H9 (cell line): ENCODE results near the gene SLC35F6. TPM values are rescaled to one million over a fixed set of nuclear protein-coding genes. Genes with fewer than 3 reads are reported as not detected.

ENCODE experiments used
- DNase-seq: peaks from one replicate; pipeline ENCODE4 v3.0.0-alpha.2; 2017
- H2AFZ ChIP-seq: one replicate; pipeline ENCODE4 v1.6.1; 2013; ENCODE audit warnings: mild to moderate bottlenecking, low read length, control low read depth, moderate library complexity
- H2AK5ac ChIP-seq: 2 replicates; pipeline ENCODE4 v1.6.1; 2013; ENCODE audit warnings: low read length, control low read depth, mixed read lengths; ENCODE audit not compliant: insufficient read length
- H2BK120ac ChIP-seq: one replicate; pipeline ENCODE4 v1.6.1; 2013; ENCODE audit warnings: low read depth, mild to moderate bottlenecking, low read length, control low read depth, inconsistent platforms; ENCODE audit not compliant: poor library complexity, severe bottlenecking
- H2BK12ac ChIP-seq: 2 replicates; pipeline ENCODE4 v1.6.1; 2013; ENCODE audit warnings: low read length, control low read depth, mixed read lengths, low read depth; ENCODE audit not compliant: insufficient read length
- H2BK15ac ChIP-seq: 2 replicates; pipeline ENCODE4 v1.6.1; 2013; ENCODE audit warnings: low read depth, low read length, control low read depth
- H2BK20ac ChIP-seq: one replicate; pipeline ENCODE4 v1.6.1; 2013; ENCODE audit warnings: low read depth, mild to moderate bottlenecking, low read length, control low read depth, inconsistent platforms; ENCODE audit not compliant: poor library complexity, severe bottlenecking
- H2BK5ac ChIP-seq: 2 replicates; pipeline ENCODE4 v1.6.1; 2013; ENCODE audit warnings: low read length, control low read depth, mixed read lengths; ENCODE audit not compliant: insufficient read length
- H3K14ac ChIP-seq: 2 replicates; pipeline ENCODE4 v1.6.1; 2013; ENCODE audit warnings: low read length, control low read depth; ENCODE audit not compliant: insufficient read depth
- H3K18ac ChIP-seq: 2 replicates; pipeline ENCODE4 v1.6.1; 2013; ENCODE audit warnings: low read depth, mild to moderate bottlenecking, mixed read lengths, low read length, control low read depth; ENCODE audit not compliant: insufficient read length
- H3K23ac ChIP-seq: 2 replicates; pipeline ENCODE4 v1.6.1; 2013; ENCODE audit warnings: low read length, control low read depth, mixed read lengths, low read depth; ENCODE audit not compliant: insufficient read length
- H3K23me2 ChIP-seq: 2 replicates; pipeline ENCODE4 v1.6.1; 2013; ENCODE audit warnings: low read depth, mild to moderate bottlenecking, mixed read lengths, low read length, control low read depth; ENCODE audit not compliant: insufficient read length, poor library complexity, severe bottlenecking
- H3K27ac ChIP-seq: 2 replicates; pipeline ENCODE4 v1.5.1; 2013; ENCODE audit warnings: low read length, control low read depth, mixed read lengths, low read depth; ENCODE audit not compliant: insufficient read length
- H3K27me3 ChIP-seq: 2 replicates; pipeline ENCODE4 v1.6.1; 2013; ENCODE audit warnings: low read length, control low read depth, inconsistent platforms; ENCODE audit not compliant: insufficient read depth
- H3K4ac ChIP-seq: 2 replicates; pipeline ENCODE4 v1.6.1; 2013; ENCODE audit warnings: low read depth, mild to moderate bottlenecking, control low read depth, inconsistent platforms, low read length, moderate library complexity
- H3K4me1 ChIP-seq: 2 replicates; pipeline ENCODE4 v1.6.1; 2013; ENCODE audit warnings: low read length, control low read depth, inconsistent platforms; ENCODE audit not compliant: insufficient read depth
- H3K4me2 ChIP-seq: 2 replicates; pipeline ENCODE4 v1.6.1; 2013; ENCODE audit warnings: low read length, control low read depth, mixed read lengths; ENCODE audit not compliant: insufficient read length, insufficient read depth
- H3K56ac ChIP-seq: 2 replicates; pipeline ENCODE4 v1.6.1; 2013; ENCODE audit warnings: low read depth, mild to moderate bottlenecking, mixed read lengths, low read length, control low read depth; ENCODE audit not compliant: insufficient read length
- H3K79me1 ChIP-seq: 2 replicates; pipeline ENCODE4 v1.6.1; 2013; ENCODE audit warnings: low read depth, mild to moderate bottlenecking, moderate library complexity, low read length, control low read depth, inconsistent platforms; ENCODE audit not compliant: insufficient read depth, poor library complexity, severe bottlenecking
- H3K79me2 ChIP-seq: 2 replicates; pipeline ENCODE4 v1.6.1; 2013; ENCODE audit warnings: low read length, control low read depth, inconsistent platforms; ENCODE audit not compliant: insufficient read depth
- H3K9ac ChIP-seq: 2 replicates; pipeline ENCODE4 v1.6.1; 2013; ENCODE audit warnings: low read length, control low read depth, mixed read lengths; ENCODE audit not compliant: insufficient read length; ENCODE audit errors: extremely low read depth
- H3K9me3 ChIP-seq: one replicate; pipeline ENCODE4 v1.6.1; 2013; ENCODE audit warnings: low read depth, low read length, inconsistent platforms; ENCODE audit not compliant: control insufficient read depth
- H3T11ph ChIP-seq: one replicate; pipeline ENCODE4 v1.6.1; 2013; ENCODE audit warnings: mild to moderate bottlenecking, low read length, control low read depth, inconsistent platforms
- H4K20me1 ChIP-seq: one replicate; pipeline ENCODE4 v1.6.1; 2013; ENCODE audit not compliant: control insufficient read depth, insufficient read length, insufficient read depth
- H4K5ac ChIP-seq: 2 replicates; pipeline ENCODE4 v1.6.1; 2013; ENCODE audit warnings: low read depth, mild to moderate bottlenecking, mixed read lengths, low read length, control low read depth; ENCODE audit not compliant: insufficient read length
- H4K8ac ChIP-seq: replicated peaks from 2 replicates; pipeline ENCODE4 v1.6.1; 2013; ENCODE audit warnings: low read length, control low read depth, mixed read lengths, low read depth; ENCODE audit not compliant: insufficient read length
- H4K91ac ChIP-seq: 2 replicates; pipeline ENCODE4 v1.6.1; 2013; ENCODE audit warnings: low read depth, mild to moderate bottlenecking, moderate library complexity, mixed read lengths, low read length, control low read depth; ENCODE audit not compliant: insufficient read length
- H3K27ac Mint-ChIP-seq, 3 experiments: 2 replicates in 2 of 3; 3 replicates in 1 of 3; pipeline ENCODE4 v1.8.0; 2020 to 2021; ENCODE audit warnings: mixed read lengths in 3 of 3, mild to moderate bottlenecking in 1 of 3, moderate library complexity in 1 of 3
- H3K27me3 Mint-ChIP-seq: 2 replicates; pipeline ENCODE4 v1.8.0; 2021; ENCODE audit warnings: low read depth, mild to moderate bottlenecking, moderate library complexity, mixed read lengths
- H3K36me3 Mint-ChIP-seq, 3 experiments: 2 replicates in 2 of 3; 3 replicates in 1 of 3; pipeline ENCODE4 v1.8.0; 2020 to 2021; ENCODE audit warnings: low read depth in 3 of 3, mixed read lengths in 3 of 3; ENCODE audit not compliant: insufficient read depth in 1 of 3
- H3K4me1 Mint-ChIP-seq, 2 experiments: 2 replicates each; pipeline ENCODE4 v1.8.0; 2020; ENCODE audit warnings: mixed read lengths in 2 of 2
- H3K4me3 Mint-ChIP-seq, 2 experiments: 2 replicates in 1 of 2; 3 replicates in 1 of 2; pipeline ENCODE4 v1.8.0; 2020 to 2021; ENCODE audit warnings: mild to moderate bottlenecking in 2 of 2, mixed read lengths in 2 of 2, moderate library complexity in 1 of 2
- H3K9me3 Mint-ChIP-seq, 2 experiments: 2 replicates in 1 of 2; 3 replicates in 1 of 2; pipeline ENCODE4 v1.8.0; 2020; ENCODE audit warnings: mild to moderate bottlenecking in 2 of 2, mixed read lengths in 2 of 2, moderate library complexity in 1 of 2
- CTCF ChIP-seq: fragments of 200-600 bp; sonication (generic); conservative IDR thresholded peaks from 3 replicates; pipeline ENCODE4 v1.8.0; 2021; ENCODE audit warnings: antibody characterized with exemption, mild to moderate bottlenecking
- WGBS: extraction: QIAGEN DNeasy Blood & Tissue Kit; methylation state at CpG from one replicate; pipeline ENCODE4 v1.1.7; 2013; ENCODE audit warnings: missing lambda C conversion rate, low lambda C conversion rate, mixed read lengths; ENCODE audit not compliant: insufficient read length; ENCODE audit errors: extremely low coverage; 5-methylcytosine and 5-hydroxymethylcytosine counted together
- total RNA-seq: library from RNA; stranded (reverse); gene quantifications from 2 replicates; pipeline ENCODE4 v1.2.1, GENCODE V29; 2021

The SLC35F6 gene
- total RNA-seq, 1 experiment from 2014 or later, result 15.7 TPM

- H2BK120ac ChIP-seq, result no peak overlapping the region
- Mint-ChIP-seq H3K4me3 (no peak overlapping the region), H3K4me1 (peaks cover 12 to 15% of the 10 kb centered on the region in 2 experiments), H3K27ac (no peak overlapping the region), H3K9me3 (no peaks in the 10 kb centered on the region; a peak in 1 of 5 replicates), H3K36me3 (no peaks in the 10 kb centered on the region), H3K27me3 (peaks cover 9% of the 10 kb centered on the region)
- no peaks in the 10 kb centered on the region for H3K79me1 ChIP-seq
- H4K20me1 ChIP-seq, result no peaks in the 10 kb centered on the region
- H2BK5ac ChIP-seq, result no peak overlapping the region
- H3K23me2 ChIP-seq, result peaks cover 4% of the 10 kb centered on the region
- no peaks in the 10 kb centered on the region for H3K27me3 ChIP-seq
- H2AK5ac ChIP-seq, result no peak overlapping the region
- H3K4ac ChIP-seq, result no peak overlapping the region
- WGBS, result no CpG with 5 or more reads among the region's 5 CpGs
- TF ChIP-seq CTCF, result no peak
- no peaks in the 10 kb centered on the region for H3K79me2 ChIP-seq
- H2BK12ac ChIP-seq, result no peak overlapping the region
- DNase-seq, result no peak
- H3K9ac ChIP-seq, result no peak overlapping the region
- H3K14ac ChIP-seq, result no peak overlapping the region
- H3K27ac ChIP-seq, result no peak overlapping the region
- H3T11ph ChIP-seq, result no peak overlapping the region
- no peaks in the 10 kb centered on the region for H3K9me3 ChIP-seq
- no peak overlapping the region for H2BK15ac ChIP-seq
- no peak overlapping the region for H4K5ac ChIP-seq
- no peak overlapping the region for H3K23ac ChIP-seq
- H2AFZ ChIP-seq, result no peak overlapping the region
- H3K56ac ChIP-seq, result no peak overlapping the region
- H3K4me1 ChIP-seq, result peaks cover 2% of the 10 kb centered on the region; the same call in 1 of the 2 replicates
- no peak overlapping the region for H4K91ac ChIP-seq
- no peak overlapping the region for H3K4me2 ChIP-seq
- no peak overlapping the region for H4K8ac ChIP-seq
- no peak overlapping the region for H2BK20ac ChIP-seq
- no peak overlapping the region for H3K18ac ChIP-seq
These were observed 3.9 kb downstream of the SLC35F6 start for GRCh38 chr2:26767894-26768487.
